Psoas muscle (tissue), 8 donors: ENCODE measurements around the gene LRRK1. TPM values are rescaled to one million over a fixed set of nuclear protein-coding genes. Genes with fewer than 3 reads are reported as not detected.

ENCODE experiments used
- ATAC-seq, 4 donors: fragments of 200-7000 bp; cut with Tn5 transposase; one replicate each; pipeline ENCODE4 v1.9.1; 2020; ENCODE audit warnings: moderate library complexity in 3 of 4, mild to moderate bottlenecking in 2 of 4
- DNase-seq, 2 donors: peaks; one replicate each; pipeline ENCODE4 v3.0.0-alpha.2; 2020
- H3K27ac ChIP-seq: fragments of 200-600 bp; one replicate; pipeline ENCODE4 v1.8.0; 2022
- H3K27me3 ChIP-seq, 3 donors: fragments of 200-600 bp in 1 of 3; one replicate each; pipeline versions ENCODE4 v1.6.1 to v1.8.0; 2013 to 2022; ENCODE audit warnings: low read length in 2 of 3, mild to moderate bottlenecking in 2 of 3, moderate library complexity in 1 of 3; ENCODE audit not compliant: insufficient read depth in 3 of 3
- H3K36me3 ChIP-seq, 2 donors: fragments of 200-600 bp in 1 of 2; one replicate each; pipeline versions ENCODE4 v1.6.1 to v1.8.0; 2013 to 2022; ENCODE audit warnings: low read depth in 1 of 2, mild to moderate bottlenecking in 1 of 2, moderate library complexity in 1 of 2; ENCODE audit not compliant: insufficient read depth in 1 of 2
- H3K4me1 ChIP-seq: fragments of 200-600 bp; one replicate; pipeline ENCODE4 v1.8.0; 2022
- H3K4me3 ChIP-seq: fragments of 200-600 bp; one replicate; pipeline ENCODE4 v1.8.0; 2022; ENCODE audit warnings: mild to moderate bottlenecking
- H3K9me3 ChIP-seq: fragments of 200-600 bp; one replicate; pipeline ENCODE4 v1.8.0; 2022
- CTCF ChIP-seq: fragments of 200-600 bp; IDR thresholded peaks from one replicate; pipeline ENCODE4 v1.8.0; 2022; ENCODE audit warnings: antibody characterized with exemption
- WGBS, 3 donors: extraction: QIAGEN DNeasy Blood & Tissue Kit; methylation state at CpG; one replicate each; pipeline versions ENCODE4 v1.1.6 to v1.1.7; 2013; 5-methylcytosine and 5-hydroxymethylcytosine counted together
- intact Hi-C, 2 donors: fragments of 100-400 bp; cut with DNase I; formaldehyde crosslinking; loops; one replicate each; pipeline versions ENCODE4 v1.11.0 to v1.14.2; 2022
- polyA plus RNA-seq, 3 donors: library from polyadenylated mRNA; stranded (reverse); fragments of 200-250 nt; gene quantifications; one replicate each; pipeline ENCODE4 v1.2.3, GENCODE V29; 2013
- total RNA-seq, 4 donors: library from RNA; stranded (reverse); fragmentation: NEBNext Ultra II Directional in 2 of 4; extraction: Animal tissue kit (Norgen Biotek cat#: 25700) in 2 of 4; gene quantifications; one replicate each; pipeline versions ENCODE4 v1.2.1 to v1.2.4, GENCODE V29; 2021 to 2023
- donor health status: healthy with polysubstance abuse.
- donor health status: DM: no; HTN: no; CAD: no; lungs with moderate emphysema.
- donor health status: Bipolar disorder and iron deficiency.
- donor health status: healthy.
- donor health status: DM: yes; HTN: yes; CAD: no.
- donor health status: DM: no; HTN: no; CAD: no.
- donor health status: DM: no; HTN: no; CAD: no.
- donor health status: DM: yes; HTN: yes; CAD: no.

Gene LRRK1
- total and polyA plus RNA-seq, 7 donors: 0.91 to 7.6 (median 2.6) TPM

GRCh38 chr15:100879464-100880138 is 39.6 kb upstream of the LRRK1 start, which contains the start of gene ALDH1A3:
ALDH1A3 (plus strand) TSS chr15:100879831; CDS start chr15:100879908, 77 bp downstream.
- intact Hi-C loops: no loop called here
- Histone ChIP-seq H3K9me3 (no peaks in the 10 kb centered on the region), H3K4me3 (peak within 1 kb of the TSS; percentile 76), H3K27me3 (peaks cover 0 to 21% (median 2%) of the 10 kb centered on the region in 3 donors), H3K4me1 (no peaks in the 10 kb centered on the region), H3K36me3 (no peaks in the 10 kb centered on the region), H3K27ac (peak within 1 kb of the TSS; percentile 66)
- no peak for TF ChIP-seq CTCF
- peak; percentile 73 to 83 for DNase-seq
- ATAC-seq: peak; percentile 67 to 88 (median 80)
- 1 to 2% (median 1%) methylated on average over 17 to 92 of the region's 93 CpGs for WGBS, 3 donors

GRCh38 chr15:100880139-100880896 is 38.8 kb upstream of the LRRK1 start:
- Histone ChIP-seq H3K4me3 (peak overlapping the region; percentile 76), H3K36me3 (no peaks in the 10 kb centered on the region), H3K9me3 (no peaks in the 10 kb centered on the region), H3K27me3 (peaks cover 0 to 21% (median 2%) of the 10 kb centered on the region in 3 donors), H3K27ac (peak overlapping the region; percentile 66), H3K4me1 (no peaks in the 10 kb centered on the region)
- ATAC-seq (peak in 1 of 4 donors; percentile 11), DNase-seq (no peak)
- intact Hi-C loops: no loop called here
- no peak for TF ChIP-seq CTCF
- WGBS, 3 donors: 31 to 45% (median 37%) methylated on average over 69 to 80 of the region's 80 CpGs

GRCh38 chr15:100880897-100881242 is 38.3 kb upstream of the LRRK1 start:
- Histone ChIP-seq H3K27me3 (peaks cover 0 to 21% (median 2%) of the 10 kb centered on the region in 3 donors), H3K9me3 (no peaks in the 10 kb centered on the region), H3K4me3 (peak overlapping the region; percentile 76), H3K36me3 (no peaks in the 10 kb centered on the region), H3K27ac (no peak overlapping the region), H3K4me1 (no peaks in the 10 kb centered on the region)
- ATAC-seq: no peak
- WGBS, 3 donors: 71 to 75% (median 73%) methylated on average over 9 to 10 of the region's 10 CpGs
- intact Hi-C loops: no loop called here
- DNase-seq: no peak
- no peak for TF ChIP-seq CTCF

- H3K4me1 ChIP-seq: no peaks in the 10 kb centered on the region
- intact Hi-C loops: no loop called here
- no peaks in the 10 kb centered on the region for H3K36me3 ChIP-seq
- H3K27me3 ChIP-seq: peaks cover 0 to 21% (median 2%) of the 10 kb centered on the region in 3 donors
- no peaks in the 10 kb centered on the region for H3K9me3 ChIP-seq
- DNase-seq (no peak), ATAC-seq (no peak)
- no peak for TF ChIP-seq CTCF
- WGBS, 3 donors: 72 to 85% (median 75%) methylated on average over 14 of the region's 14 CpGs
- H3K27ac ChIP-seq: no peak overlapping the region
- H3K4me3 ChIP-seq: peak overlapping the region; percentile 76
Observed at GRCh38 chr15:100881573-100882336, 37.4 kb upstream of the LRRK1 start.
